Osteoblast (primary cell): ENCODE data around the gene RABGEF1. TPM values are rescaled to one million over a fixed set of nuclear protein-coding genes. Genes with fewer than 3 reads are reported as not detected.

Experiments
- DNase-seq: peaks from one replicate; pipeline ENCODE4 v3.0.0; 2011; ENCODE audit warnings: low spot score, mixed read lengths; ENCODE audit not compliant: insufficient read length; ENCODE audit errors: missing footprints
- H2AFZ ChIP-seq: 2 replicates; pipeline ENCODE4 v1.6.0; 2011; ENCODE audit warnings: mild to moderate bottlenecking, low read length
- H3K27ac ChIP-seq: 2 replicates; pipeline ENCODE4 v1.5.1; 2011; ENCODE audit warnings: mild to moderate bottlenecking, low read depth, low read length, moderate library complexity
- H3K27me3 ChIP-seq: 2 replicates; pipeline ENCODE4 v1.6.0; 2012; ENCODE audit warnings: mild to moderate bottlenecking, control low read depth, inconsistent platforms, low read length, moderate library complexity; ENCODE audit not compliant: insufficient read depth
- H3K36me3 ChIP-seq: 2 replicates; pipeline ENCODE4 v1.5.1; 2011; ENCODE audit warnings: mild to moderate bottlenecking, low read length, control low read depth, moderate library complexity; ENCODE audit not compliant: insufficient read depth
- H3K4me1 ChIP-seq: 2 replicates; pipeline ENCODE4 v1.5.1; 2011; ENCODE audit warnings: mild to moderate bottlenecking, low read length, control low read depth, moderate library complexity; ENCODE audit not compliant: insufficient read depth
- H3K4me2 ChIP-seq: 2 replicates; pipeline ENCODE4 v1.6.0; 2011; ENCODE audit warnings: mild to moderate bottlenecking, low read length; ENCODE audit not compliant: insufficient read depth
- H3K4me3 ChIP-seq: fragments of 200-600 bp; sonication (generic); 3 replicates; pipeline ENCODE4 v1.5.1; 2012; ENCODE audit warnings: mild to moderate bottlenecking, low read length, inconsistent platforms; ENCODE audit not compliant: insufficient read depth
- H3K79me2 ChIP-seq: 2 replicates; pipeline ENCODE4 v1.6.0; 2012; ENCODE audit warnings: mild to moderate bottlenecking, low read length, control low read depth, inconsistent platforms; ENCODE audit not compliant: insufficient read depth
- H3K9me3 ChIP-seq: 2 replicates; pipeline ENCODE4 v1.5.1; 2011; ENCODE audit warnings: low read depth, low read length, control low read depth
- H4K20me1 ChIP-seq: 2 replicates; pipeline ENCODE4 v1.6.0; 2012; ENCODE audit warnings: mild to moderate bottlenecking, low read length, control low read depth; ENCODE audit not compliant: insufficient read depth
- CTCF ChIP-seq: IDR thresholded peaks from 2 replicates; pipeline ENCODE4 v1.5.1; 2011; ENCODE audit warnings: mild to moderate bottlenecking, low read depth, low read length, moderate library complexity; ENCODE audit errors: extremely low read depth
- total RNA-seq: library from RNA; depleted of rRNA; stranded (reverse); fragments of >200 nt; gene quantifications from 2 replicates; pipeline ENCODE4 v1.2.3, GENCODE V29; 2012

The RABGEF1 gene
- total RNA-seq, 1 donor, result 81.8 TPM

DNA sequence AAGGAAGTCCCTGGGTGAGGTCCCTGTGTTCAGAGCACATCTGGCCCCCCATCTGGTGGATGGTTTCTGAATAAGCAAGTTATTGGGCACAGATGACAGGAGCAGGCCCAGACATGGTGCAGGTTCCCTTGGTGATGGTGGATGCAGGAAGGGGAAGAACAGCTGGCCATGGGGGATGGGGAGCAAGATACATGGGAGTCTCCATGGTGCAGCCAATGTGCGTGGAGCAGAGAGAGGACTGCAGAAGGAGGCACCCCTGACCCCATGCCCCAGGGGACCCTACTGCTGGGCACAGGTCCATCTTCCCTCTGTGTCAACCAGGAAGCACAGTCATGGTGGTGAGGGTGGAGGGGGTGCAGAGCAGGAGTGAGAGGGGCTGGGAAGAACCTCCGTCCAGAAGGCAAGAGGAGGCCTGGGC lies 43.8 kb upstream of the RABGEF1 start:
- Histone ChIP-seq H3K79me2 (peaks cover 53% of the 10 kb centered on the region), H3K4me2 (peak overlapping the region; percentile 42), H4K20me1 (peaks cover 33% of the 10 kb centered on the region), H3K4me1 (peaks cover 15% of the 10 kb centered on the region), H3K9me3 (no peaks in the 10 kb centered on the region), H3K36me3 (peaks cover 12% of the 10 kb centered on the region), H3K27ac (peak overlapping the region; percentile 56), H2AFZ (no peak overlapping the region), H3K4me3 (no peak overlapping the region), H3K27me3 (no peaks in the 10 kb centered on the region)
- no peak for TF ChIP-seq CTCF
- DNase-seq, result peak; percentile 91

DNA sequence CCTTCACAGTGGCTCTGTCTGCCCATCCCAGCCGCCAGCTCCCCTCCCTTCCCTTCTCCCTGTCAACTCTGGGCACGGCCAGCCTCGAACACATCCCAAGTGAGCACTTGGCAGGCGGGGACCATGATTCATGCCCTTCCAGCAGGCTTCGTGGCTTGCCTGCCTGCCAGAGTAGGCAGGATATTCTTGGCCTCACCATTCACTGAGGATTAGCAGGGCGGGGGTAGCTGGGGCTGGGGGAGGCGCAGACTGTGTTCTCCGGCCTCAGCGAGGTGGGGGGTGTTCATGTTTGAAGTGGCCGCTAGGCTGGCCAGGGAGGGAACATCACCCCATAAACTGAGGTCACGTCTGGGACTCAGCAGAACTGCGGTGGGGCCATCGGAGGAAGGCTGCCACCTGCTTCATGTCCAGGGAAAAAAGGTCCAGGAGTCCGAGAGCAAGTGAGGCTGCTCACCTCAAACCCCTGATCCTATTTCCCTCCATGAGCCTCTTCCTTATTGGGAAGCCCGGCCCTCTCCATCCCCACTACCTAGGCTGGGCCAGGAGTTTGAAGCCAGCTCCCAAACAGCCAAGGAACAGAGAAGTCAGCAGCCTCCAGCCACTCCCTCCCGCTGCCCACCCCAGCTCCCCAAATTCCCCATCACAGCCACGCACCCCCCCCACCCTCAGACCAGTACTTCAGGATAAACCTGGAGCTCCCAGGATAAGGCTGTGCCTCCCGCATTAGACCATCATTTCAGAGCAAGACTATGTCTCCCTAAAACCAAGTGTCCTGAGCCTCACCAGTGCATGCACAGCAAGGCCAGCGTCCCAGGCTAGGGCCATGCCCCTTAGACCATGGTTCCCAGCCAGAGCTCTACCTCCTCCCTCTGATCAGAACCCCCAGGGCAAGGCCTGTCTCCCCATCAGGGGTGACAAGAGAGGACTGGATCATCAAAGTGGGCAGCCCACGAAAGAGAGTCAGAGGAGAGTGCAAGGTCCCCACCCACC lies 42.8 kb upstream of the RABGEF1 start:
- peaks cover 51% of the 10 kb centered on the region for H3K79me2 ChIP-seq

GRCh38 chr7:66698652-66699205 lies 41.8 kb upstream of the RABGEF1 start:
- Histone ChIP-seq H3K4me1 (peaks cover 15% of the 10 kb centered on the region), H3K4me3 (no peak overlapping the region), H2AFZ (no peak overlapping the region), H3K27me3 (no peaks in the 10 kb centered on the region), H3K4me2 (no peak overlapping the region), H3K9me3 (no peaks in the 10 kb centered on the region), H3K79me2 (peaks cover 48% of the 10 kb centered on the region), H3K36me3 (peaks cover 24% of the 10 kb centered on the region), H4K20me1 (peaks cover 21% of the 10 kb centered on the region), H3K27ac (no peak overlapping the region)
- TF ChIP-seq CTCF, result no peak
- DNase-seq, result no peak

More for the DNA sequence above, 42.8 kb upstream of the RABGEF1 start:
- H4K20me1 ChIP-seq, result peaks cover 27% of the 10 kb centered on the region
- DNase-seq, result peak; percentile 96
- peaks cover 15% of the 10 kb centered on the region for H3K4me1 ChIP-seq
- H3K9me3 ChIP-seq, result no peaks in the 10 kb centered on the region
- H2AFZ ChIP-seq, result no peak overlapping the region
- no peak overlapping the region for H3K4me3 ChIP-seq
- H3K27ac ChIP-seq, result peak overlapping the region; percentile 56
- no peaks in the 10 kb centered on the region for H3K27me3 ChIP-seq
- TF ChIP-seq CTCF, result no peak
- H3K36me3 ChIP-seq, result peaks cover 22% of the 10 kb centered on the region
- H3K4me2 ChIP-seq, result peak overlapping the region; percentile 43

DNA sequence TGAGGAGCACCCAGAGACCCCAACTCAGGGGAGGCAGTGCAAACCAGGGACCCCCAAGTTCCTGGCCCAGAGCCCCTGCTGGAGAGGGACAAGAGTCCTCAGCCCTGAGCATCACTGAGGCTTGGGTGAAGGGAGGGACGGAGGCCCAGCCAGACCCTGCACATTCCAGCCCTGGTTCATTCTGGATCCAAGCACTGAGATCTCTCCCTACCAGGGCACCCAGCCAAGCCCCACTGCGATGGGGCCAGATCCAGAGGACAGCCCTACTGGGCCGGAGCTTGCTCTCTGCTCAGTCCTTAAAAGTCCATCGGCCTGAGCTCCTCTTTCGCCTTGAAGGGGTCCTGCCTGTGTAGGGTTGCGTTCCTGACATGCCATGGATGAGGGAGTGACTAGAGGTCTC lies 40.5 kb upstream of the RABGEF1 start:
- no peak for TF ChIP-seq CTCF
- Histone ChIP-seq H3K4me3 (no peak overlapping the region), H3K79me2 (peaks cover 44% of the 10 kb centered on the region), H3K4me2 (no peak overlapping the region), H3K9me3 (no peaks in the 10 kb centered on the region), H3K4me1 (peaks cover 15% of the 10 kb centered on the region), H3K36me3 (peaks cover 22% of the 10 kb centered on the region), H3K27ac (peak overlapping the region; percentile 15), H3K27me3 (no peaks in the 10 kb centered on the region), H4K20me1 (peaks cover 12% of the 10 kb centered on the region), H2AFZ (no peak overlapping the region)
- no peak for DNase-seq
